GM15510 (cell line): Measurements from ENCODE around the gene RPL27.

Source experiments
- POLR2A ChIP-seq: IDR thresholded peaks from 3 replicates; pipeline ENCODE4 v1.6.1; 2011; ENCODE audit warnings: borderline replicate concordance; ENCODE audit not compliant: insufficient read length; ENCODE audit errors: extremely low read depth

RPL27 gene

DNA sequence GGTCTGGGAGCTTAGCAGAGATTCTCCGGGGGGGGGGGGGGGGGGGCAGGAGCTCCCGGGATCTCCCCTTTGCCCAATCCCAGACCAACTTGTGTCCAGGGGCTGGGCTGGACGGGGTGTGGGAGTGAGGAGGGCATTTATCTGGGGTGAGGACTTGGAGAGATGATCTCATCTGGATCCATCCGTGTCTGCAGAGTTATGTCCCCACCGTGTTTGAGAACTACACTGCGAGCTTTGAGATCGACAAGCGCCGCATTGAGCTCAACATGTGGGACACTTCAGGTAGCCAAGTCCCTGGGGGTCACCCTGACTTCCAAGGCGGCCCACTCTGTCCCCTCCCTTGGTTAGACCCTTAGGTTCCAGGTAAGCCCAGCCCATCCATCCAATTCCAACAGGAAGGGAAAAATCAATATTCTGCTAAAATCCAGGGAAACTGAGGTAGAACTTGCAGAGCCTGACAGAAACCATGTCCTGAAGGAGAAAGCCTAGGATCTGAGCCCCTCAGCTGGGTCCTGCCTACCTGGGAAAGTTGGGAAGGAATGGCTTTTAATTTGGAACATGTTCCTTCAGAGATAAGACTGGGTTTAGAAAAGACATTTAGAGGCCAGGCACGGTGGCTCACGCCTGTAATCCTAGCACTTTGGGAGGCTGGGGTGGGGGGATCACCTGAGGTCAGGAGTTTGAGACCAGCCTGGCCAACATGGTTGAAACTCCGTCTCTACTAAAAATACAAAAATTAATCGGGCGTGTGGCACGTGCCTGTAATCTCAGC lies 27.7 kb downstream of the RPL27 start:
- TF ChIP-seq POLR2A: no peak

GRCh38 chr17:43026595-43026994 lies 28.4 kb downstream of the RPL27 start:
- TF ChIP-seq POLR2A: no peak

DNA sequence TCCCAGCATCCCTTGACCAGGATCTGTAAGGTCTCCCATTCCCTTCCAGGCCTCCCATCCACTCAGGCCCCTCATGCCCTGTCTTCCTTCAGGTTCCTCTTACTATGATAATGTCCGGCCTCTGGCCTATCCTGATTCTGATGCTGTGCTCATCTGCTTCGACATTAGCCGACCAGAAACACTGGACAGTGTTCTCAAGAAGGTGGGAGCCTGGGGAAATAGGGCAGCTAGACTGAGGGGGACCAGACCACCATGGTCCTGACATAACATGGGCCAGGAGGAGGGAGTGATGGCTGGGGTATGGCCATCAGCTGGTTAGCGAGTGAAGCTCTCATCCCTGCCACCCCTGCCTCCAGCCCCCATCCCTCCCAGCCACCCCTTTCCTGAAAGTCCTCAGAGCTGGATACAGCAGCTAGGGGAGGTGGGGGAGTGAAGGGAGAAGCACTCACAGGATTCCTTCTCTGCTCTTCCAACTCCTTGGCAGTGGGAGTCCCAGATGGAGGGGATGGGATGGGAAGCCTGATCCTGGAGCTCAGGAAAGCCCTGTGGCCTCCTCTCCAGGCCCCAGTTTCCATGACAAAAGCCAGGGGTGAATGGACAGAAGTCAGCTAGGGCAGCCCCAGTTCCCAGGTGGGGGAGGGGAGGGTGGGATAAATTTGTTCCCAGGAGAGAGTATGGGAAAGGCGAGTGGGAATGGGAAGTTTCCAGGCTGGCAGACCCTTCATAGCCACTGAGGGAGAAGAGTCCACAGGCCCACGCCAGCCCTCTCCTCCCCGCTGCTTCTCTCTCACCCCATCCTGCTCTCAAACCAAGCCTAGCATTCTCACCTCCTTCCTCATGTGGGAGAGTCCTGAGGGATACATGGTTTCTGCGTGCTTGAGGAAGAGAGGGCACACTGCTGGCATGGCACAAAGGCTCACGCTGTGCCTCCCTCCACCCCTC lies 29.1 kb downstream of the RPL27 start:
- TF ChIP-seq POLR2A: no peak

DNA sequence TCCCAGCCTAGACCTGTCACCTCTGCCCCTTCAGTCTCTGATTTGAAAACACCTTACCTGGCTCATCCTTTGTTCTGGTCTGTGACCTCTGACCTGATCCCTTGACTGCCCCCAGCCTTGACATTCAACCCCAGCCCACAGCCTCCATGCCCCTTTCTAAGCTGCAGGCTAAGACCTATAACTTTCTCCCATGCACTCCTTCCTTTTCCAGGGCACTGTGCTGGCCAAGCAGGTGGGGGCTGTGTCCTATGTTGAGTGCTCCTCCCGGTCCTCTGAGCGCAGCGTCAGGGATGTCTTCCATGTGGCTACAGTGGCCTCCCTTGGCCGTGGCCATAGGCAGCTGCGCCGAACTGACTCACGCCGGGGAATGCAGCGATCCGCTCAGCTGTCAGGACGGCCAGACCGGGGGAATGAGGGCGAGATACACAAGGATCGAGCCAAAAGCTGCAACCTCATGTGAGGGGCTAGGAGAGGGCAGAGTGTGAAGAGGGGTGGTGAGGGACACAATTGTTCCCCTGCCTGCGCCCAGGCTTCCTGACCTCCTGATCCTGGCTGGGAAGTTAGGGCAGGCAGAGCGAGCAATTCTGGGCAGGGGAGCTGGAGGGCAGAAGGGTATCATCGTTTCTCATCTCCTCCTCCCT lies 30.1 kb downstream of the RPL27 start:
- TF ChIP-seq POLR2A: no peak

GRCh38 chr17:43030137-43030767 lies 32.0 kb downstream of the RPL27 start:
- no peak for TF ChIP-seq POLR2A

GRCh38 chr17:43031666-43032065 lies 33.4 kb downstream of the RPL27 start:
- TF ChIP-seq POLR2A: no peak

- TF ChIP-seq POLR2A: no peak
These were observed 36.0 kb downstream of the RPL27 start for GRCh38 chr17:43033948-43034881.

GRCh38 chr17:43034894-43035293 lies 36.7 kb downstream of the RPL27 start:
- no peak for TF ChIP-seq POLR2A

DNA sequence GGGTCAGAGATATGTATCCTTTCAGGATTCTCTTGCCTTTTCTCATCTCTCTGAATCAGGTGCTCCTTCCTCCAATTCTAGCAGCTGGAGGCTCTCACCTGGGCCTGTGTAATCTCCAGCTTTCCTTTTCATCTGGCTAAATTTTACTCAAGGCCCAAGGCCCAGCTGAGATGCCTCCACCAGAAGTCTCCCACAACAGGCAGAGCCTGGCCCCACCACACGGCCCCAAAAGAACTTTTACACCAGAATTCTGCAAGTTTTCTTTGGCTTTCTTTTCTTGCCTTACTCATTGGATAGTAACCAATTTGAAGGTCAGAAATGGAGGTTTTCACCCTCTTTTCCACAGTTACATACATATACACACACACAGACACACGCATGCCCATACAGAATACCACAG lies 41.4 kb downstream of the RPL27 start:
- no peak for TF ChIP-seq POLR2A

DNA sequence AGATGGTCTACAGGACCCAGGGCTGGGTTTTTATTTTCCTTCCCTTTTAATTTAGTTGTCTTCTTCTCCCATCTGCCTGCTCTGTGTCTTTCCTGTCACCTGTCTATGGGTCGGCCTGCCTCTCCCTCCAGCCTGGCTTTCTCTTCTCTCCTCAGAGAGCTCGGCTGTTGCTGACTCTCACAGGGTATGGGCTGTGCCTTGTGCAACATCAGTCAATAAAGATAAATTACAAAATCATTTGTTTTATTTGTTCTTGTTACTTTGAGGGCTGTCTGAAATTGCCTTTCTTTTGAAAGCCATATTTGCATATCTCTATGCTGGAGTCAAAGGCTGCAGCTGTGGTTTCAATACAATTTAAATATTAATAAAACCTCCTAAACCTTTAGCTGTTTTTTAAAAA lies 42.4 kb downstream of the RPL27 start:
- TF ChIP-seq POLR2A: no peak

DNA sequence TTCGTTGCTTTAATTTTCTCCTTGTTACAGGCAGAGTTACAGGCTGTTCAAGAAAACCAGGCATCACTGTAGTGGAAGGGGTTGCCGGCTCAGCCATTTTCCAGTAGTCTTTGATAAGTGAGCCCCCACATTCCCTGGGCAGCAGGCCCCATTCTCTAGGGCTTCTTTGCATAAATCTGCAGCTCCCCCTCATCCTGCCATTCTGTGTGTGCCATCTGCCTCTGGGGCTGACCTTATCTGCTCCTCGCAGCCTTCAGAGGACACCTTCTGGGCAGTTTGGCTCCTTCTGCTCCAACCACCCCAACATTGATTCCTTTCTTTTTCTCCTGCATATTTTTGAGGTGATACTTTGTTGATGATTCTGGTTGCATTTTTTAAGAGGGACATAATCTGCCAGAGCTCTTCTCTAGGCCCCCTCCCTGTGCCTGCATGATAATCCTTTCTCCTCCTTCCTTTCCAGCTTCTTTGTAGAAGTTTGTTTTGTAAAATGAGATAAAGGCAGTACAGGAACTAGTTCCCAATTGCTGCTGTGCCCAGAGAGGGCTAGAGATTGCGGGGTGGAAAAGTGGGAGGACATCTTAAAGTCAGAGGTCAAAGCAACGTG lies 43.9 kb downstream of the RPL27 start:
- TF ChIP-seq POLR2A: no peak

DNA sequence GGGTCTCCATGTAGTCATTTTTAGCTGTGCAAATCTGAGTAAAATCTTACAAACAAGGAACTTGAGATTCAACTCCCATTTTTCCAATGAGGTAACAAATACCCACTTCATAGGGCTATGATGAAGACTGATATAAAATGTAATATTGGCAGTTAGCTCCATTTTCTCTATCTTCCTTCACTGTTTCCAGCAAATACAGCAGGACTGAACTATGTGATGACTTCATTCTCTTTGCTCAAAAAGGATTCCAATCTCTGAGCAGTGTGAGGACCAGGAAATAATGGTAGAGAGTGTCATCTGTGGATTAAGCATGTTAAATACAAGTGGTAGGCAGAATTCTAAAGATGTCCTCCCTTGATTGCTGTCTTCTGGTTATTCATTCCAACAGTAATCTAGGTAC lies 45.1 kb downstream of the RPL27 start:
- TF ChIP-seq POLR2A: no peak

DNA sequence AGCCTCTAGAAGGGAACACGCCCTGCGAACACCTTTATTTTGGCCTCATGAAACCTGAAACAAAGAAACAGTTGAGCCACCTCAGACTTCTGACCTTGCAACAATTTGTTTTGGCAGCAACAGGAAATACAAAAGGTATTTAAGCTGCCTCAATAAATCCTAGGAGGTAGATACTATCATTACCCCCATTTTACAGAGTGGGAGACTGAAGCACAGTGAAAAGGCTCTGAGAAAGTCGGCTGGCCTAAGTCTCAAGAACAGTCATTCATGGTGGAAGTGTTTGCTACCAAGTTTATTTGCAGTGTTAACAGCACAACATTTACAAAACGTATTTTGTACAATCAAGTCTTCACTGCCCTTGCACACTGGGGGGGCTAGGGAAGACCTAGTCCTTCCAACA lies 45.8 kb downstream of the RPL27 start:
- TF ChIP-seq POLR2A: no peak

DNA sequence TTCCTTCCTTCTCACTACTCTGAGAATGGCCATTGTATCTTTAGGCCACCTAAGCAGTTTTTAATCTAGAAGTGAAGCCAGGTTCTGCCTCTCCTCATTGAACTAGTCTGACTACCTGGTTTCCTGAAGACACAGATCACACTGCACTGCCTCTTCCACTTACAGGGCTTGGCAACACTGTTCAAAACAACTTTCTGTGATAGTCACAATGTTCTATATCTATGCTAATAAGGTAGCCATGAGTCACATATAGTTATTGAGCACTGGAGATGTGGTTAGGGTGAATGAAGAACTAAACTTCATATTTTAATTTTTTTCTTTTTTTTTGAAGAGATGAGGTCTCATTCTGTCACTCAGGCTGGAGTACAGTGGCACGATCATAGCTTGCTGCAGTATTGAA lies 53.8 kb downstream of the RPL27 start:
- no peak for TF ChIP-seq POLR2A
